C4-2B (cell line): ENCODE measurements around the gene WHRN.

ENCODE experiments used
- H3K27ac ChIP-seq: fragments of 450-650 bp; 2 replicates; pipeline ENCODE4 v1.5.1; 2017
- ZFX ChIP-seq: fragments of 450-650 bp; IDR thresholded peaks from 2 replicates; pipeline ENCODE4 v1.6.1; 2017
- TF ChIP-seq, protein P1 (sequence below): fragments of 450-650 bp; conservative IDR thresholded peaks from 2 replicates; pipeline ENCODE4 v1.5.1; 2017; ENCODE audit warnings: mild to moderate bottlenecking

Gene WHRN

DNA sequence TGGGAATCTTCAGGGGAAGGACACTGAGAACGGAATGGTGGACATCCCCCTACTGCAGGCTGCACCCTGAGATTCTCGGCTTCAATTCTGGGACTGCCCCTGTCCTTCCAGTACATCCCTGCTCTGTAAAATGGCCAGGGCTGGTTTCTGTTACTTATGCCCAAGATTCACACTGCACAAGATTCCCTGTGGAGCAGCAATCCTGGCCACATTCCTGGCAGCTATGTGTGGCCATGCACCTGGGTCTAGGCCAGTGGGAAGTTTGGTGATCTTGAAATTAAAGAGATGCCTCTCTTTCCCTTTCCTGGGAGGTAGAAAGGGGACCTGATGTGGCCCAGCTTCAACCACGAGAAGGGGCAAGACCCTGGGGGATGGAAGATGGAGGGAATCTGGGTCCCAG lies 27.6 kb downstream of the WHRN start:
- H3K27ac ChIP-seq: no peak overlapping the region
- TF ChIP-seq ZFX: no peak
- TF ChIP-seq, protein P1, sequence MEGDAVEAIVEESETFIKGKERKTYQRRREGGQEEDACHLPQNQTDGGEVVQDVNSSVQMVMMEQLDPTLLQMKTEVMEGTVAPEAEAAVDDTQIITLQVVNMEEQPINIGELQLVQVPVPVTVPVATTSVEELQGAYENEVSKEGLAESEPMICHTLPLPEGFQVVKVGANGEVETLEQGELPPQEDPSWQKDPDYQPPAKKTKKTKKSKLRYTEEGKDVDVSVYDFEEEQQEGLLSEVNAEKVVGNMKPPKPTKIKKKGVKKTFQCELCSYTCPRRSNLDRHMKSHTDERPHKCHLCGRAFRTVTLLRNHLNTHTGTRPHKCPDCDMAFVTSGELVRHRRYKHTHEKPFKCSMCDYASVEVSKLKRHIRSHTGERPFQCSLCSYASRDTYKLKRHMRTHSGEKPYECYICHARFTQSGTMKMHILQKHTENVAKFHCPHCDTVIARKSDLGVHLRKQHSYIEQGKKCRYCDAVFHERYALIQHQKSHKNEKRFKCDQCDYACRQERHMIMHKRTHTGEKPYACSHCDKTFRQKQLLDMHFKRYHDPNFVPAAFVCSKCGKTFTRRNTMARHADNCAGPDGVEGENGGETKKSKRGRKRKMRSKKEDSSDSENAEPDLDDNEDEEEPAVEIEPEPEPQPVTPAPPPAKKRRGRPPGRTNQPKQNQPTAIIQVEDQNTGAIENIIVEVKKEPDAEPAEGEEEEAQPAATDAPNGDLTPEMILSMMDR: no peak

DNA sequence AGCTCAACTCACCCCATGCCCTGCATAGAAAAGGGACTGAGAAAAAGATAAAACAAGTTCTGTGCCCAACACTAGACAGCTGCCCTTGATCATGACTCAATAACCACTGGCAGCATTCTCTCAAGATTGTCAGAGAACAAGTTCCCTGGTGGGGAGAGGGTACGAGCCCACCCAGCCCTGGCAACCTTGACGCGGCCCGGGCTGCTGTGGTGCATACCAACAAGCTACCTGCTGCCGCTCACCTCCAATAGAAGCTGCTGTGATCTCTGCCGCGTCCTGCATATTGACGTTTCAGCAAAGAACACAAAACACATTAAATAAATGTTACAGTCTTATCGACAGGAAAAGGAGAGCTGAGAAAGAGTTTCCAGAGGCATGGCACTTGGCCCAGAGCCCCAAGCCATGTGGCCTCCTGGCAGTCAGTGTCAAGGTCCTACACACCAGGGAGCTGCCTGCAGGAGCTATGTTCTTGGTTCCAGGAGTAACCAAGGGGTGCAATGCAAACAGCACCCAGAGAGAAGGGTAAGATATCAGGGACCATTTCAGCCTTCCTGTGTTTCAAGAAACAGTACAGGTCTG lies 28.3 kb downstream of the WHRN start:
- TF ChIP-seq, protein P1: no peak
- H3K27ac ChIP-seq: no peak overlapping the region

DNA sequence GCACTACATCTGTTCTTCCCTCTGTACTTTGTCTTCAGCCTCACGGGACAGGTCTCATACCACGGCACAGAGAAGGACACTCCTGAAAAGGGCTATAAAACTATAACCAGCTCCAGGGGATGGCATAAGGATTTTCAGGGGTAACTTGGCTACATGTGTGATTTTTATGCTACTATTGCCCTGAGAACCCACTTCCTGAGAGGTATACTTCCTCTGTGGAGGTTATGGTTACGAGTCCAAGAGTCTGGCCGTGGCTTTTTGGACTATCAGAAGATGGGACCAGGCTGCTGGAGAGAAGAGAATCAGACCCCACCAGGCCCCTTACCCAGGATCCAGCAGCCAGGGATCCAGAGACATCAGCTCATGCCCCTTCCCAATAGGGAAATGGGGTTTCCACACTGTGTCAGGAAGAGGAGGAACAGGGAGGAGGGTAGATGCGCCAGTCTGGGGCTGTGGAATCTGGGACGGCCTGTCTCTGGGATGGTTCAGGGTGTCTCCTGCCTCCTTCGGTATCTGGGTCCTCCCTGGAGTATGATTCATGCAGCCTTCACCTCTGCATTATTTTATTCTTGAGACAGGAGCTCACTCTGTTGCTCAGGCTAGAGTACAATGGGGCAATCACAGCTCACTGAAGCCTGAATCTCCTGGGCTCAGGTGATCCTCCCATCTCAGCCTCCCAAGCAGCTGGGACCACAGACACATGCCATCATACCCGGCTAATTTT lies 29.7 kb downstream of the WHRN start:
- H3K27ac ChIP-seq: no peak overlapping the region
- no peak for TF ChIP-seq ZFX
- TF ChIP-seq, protein P1: no peak

DNA sequence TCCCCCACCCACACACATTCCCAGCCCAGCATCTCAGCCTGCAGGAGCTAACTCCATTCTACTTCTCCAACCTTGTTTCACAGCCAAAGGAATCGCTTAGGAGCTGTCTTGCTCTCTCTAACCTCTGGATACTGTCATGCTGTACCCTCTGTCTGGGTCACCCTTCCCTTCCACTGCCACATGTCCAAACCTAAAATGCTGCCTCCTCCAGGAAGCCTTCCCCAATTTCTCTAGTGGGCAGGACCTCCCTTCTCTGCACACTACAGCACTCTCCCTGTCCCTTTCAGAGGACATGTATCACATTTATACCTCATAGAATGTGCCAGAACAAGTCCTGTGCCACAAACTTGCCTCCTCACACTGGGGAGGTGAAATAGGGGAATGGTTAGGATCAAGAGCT lies 30.8 kb downstream of the WHRN start:
- no peak overlapping the region for H3K27ac ChIP-seq
- TF ChIP-seq ZFX: no peak
- TF ChIP-seq, protein P1: no peak

DNA sequence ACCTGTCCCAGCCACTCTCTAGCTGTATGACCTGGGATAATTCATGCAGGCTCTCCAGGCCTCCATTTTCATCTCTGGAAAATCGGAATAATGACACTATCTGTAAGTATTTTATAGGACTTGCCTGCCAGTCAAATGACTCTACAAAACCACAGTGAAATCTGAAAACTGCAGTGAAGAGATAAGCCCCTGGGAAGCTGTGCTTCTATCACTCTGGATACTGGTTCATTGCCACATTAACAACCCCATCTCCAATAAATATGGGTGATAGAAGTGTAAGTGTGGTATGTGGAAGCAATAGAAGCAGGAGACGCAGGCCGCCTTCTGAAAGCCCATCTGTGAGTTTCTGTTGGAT lies 31.8 kb downstream of the WHRN start:
- TF ChIP-seq ZFX: no peak
- TF ChIP-seq, protein P1: no peak
- no peak overlapping the region for H3K27ac ChIP-seq

DNA sequence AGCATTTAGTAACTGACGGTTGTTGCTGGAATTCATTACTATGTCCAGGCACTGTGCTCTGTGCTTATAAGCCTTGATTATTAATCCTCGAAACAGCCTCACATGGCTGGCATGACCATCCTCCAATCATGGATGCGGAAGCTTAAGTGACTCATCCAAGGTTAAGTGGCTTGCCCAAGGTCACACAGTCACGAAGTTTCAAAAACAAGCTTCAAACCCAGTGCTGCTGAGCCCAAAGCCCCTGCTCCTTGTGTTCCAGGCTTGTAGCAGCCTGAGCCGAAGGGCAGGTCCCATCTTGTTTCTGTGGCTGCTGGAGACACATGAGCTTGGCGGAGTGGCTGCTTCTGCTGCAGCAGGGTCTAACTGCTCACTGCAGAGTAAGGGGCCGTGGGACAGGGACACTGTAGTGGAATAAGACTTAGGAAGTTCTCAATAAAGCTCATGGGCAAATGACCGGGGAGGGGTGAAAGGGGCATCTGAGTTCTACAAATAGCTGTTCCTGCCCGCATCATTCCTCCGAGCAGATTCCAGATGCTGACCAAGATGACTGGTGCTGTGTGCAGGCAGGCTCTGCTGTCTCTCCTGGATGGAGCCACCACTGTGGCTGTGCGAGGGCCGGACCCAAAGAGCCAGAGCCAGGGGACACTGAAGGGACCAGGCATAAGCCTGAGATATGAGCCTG lies 32.4 kb downstream of the WHRN start:
- TF ChIP-seq ZFX: no peak
- TF ChIP-seq, protein P1: no peak
- no peak overlapping the region for H3K27ac ChIP-seq

DNA sequence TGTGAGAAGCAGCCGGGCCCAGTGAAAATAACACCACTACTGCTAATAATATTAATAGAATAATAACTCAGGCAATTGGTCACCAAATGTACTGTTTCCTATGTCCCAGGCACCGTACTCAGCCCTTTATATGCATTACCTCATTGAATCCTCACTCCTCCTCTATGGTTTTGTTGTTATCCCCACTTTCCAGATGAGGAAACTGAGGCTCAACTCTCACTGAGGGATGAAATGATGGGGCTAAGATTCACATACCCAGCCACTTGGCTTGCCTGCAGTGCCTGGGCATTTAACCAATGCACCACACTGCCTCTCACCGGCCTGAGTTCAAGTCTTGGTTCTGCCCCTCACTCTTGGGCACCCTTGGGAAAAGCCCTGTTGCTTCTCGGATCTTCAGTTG lies 34.1 kb downstream of the WHRN start:
- H3K27ac ChIP-seq: no peak overlapping the region
- TF ChIP-seq ZFX: no peak
- TF ChIP-seq, protein P1: no peak
